Activated CD4-positive, alpha-beta memory T cell treated with anti-CD3 and anti-CD28 coated beads for 36 hours (primary cell): Measurements from ENCODE around the gene TSPEAR. TPM values are rescaled to one million over a fixed set of nuclear protein-coding genes. Genes with fewer than 3 reads are reported as not detected.
A peak's percentile ranks its signal among the peaks of the same experiment; 100 is the strongest.

Source experiments
- CTCF ChIA-PET: fragments of 350-600 bp; sonication (Branson Sonifier 250); formaldehyde crosslinking; loops from one replicate; lab custom pipeline; 2021; ENCODE audit warnings: antibody characterized with exemption, inconsistent platforms; lab: Charles Lee
- POLR2A ChIA-PET: fragments of 350-600 bp; sonication (Branson Sonifier 250); formaldehyde crosslinking; loops from one replicate; lab custom pipeline; 2021; ENCODE audit warnings: antibody characterized with exemption; lab: Charles Lee
- DNase-seq: peaks from one replicate; pipeline ENCODE4 v3.0.0-alpha.2; 2020
- H3K27ac Mint-ChIP-seq: one replicate; pipeline ENCODE4 v1.8.0; 2021; ENCODE audit warnings: mixed read lengths
- H3K27me3 Mint-ChIP-seq: one replicate; pipeline ENCODE4 v1.8.0; 2021; ENCODE audit warnings: mixed read lengths
- H3K36me3 Mint-ChIP-seq: one replicate; pipeline ENCODE4 v1.8.0; 2021; ENCODE audit warnings: mixed read lengths
- H3K4me1 Mint-ChIP-seq: one replicate; pipeline ENCODE4 v1.8.0; 2021; ENCODE audit warnings: low read depth, mixed read lengths
- H3K4me3 Mint-ChIP-seq: one replicate; pipeline ENCODE4 v1.8.0; 2021; ENCODE audit warnings: mild to moderate bottlenecking, mixed read lengths
- H3K9me3 Mint-ChIP-seq: one replicate; pipeline ENCODE4 v1.8.0; 2021; ENCODE audit warnings: mixed read lengths
- intact Hi-C: fragments of 100-400 bp; cut with micrococcal nuclease; formaldehyde crosslinking; loops from one replicate; pipeline ENCODE4 v1.15.1; 2023
- total RNA-seq, 2 experiments: library from RNA; stranded (reverse); gene quantifications; one replicate each; pipeline ENCODE4 v1.2.3, GENCODE V29; 2021

The TSPEAR gene
- total RNA-seq, 2 experiments from 2014 or later: not detected

DNA sequence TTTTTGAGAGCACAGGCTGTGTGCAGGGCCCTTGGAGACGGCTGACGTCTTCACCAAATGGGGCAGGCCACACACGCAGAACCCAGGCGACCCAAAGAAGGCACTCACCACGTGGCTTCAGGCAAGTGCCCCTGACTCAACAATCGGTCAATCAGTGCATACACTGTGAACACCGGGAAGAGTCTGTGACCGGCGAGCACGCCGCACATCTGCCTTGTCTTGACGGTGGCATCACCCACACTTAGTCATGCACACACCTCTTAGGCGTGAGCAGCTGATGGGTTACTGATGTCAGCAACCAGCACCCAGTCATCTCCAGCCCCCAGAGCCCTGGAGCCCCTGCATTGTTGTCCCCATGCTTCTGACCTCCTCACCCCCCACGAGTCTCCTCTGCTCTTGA lies 261.0 kb downstream of the TSPEAR start:
- Mint-ChIP-seq H3K4me3 (no peak overlapping the region), H3K4me1 (no peaks in the 10 kb centered on the region), H3K27ac (no peak overlapping the region), H3K27me3 (peaks cover 12% of the 10 kb centered on the region), H3K36me3 (no peaks in the 10 kb centered on the region), H3K9me3 (peaks cover 12% of the 10 kb centered on the region)
- intact Hi-C loops: loop anchor here (10.0 kb wide), 1 partner anchor 116 kb away; the partner anchor contains the start of gene CFAP410
- no peak for DNase-seq
- ChIA-PET POLR2A (no interaction called here), CTCF (no interaction called here)

DNA sequence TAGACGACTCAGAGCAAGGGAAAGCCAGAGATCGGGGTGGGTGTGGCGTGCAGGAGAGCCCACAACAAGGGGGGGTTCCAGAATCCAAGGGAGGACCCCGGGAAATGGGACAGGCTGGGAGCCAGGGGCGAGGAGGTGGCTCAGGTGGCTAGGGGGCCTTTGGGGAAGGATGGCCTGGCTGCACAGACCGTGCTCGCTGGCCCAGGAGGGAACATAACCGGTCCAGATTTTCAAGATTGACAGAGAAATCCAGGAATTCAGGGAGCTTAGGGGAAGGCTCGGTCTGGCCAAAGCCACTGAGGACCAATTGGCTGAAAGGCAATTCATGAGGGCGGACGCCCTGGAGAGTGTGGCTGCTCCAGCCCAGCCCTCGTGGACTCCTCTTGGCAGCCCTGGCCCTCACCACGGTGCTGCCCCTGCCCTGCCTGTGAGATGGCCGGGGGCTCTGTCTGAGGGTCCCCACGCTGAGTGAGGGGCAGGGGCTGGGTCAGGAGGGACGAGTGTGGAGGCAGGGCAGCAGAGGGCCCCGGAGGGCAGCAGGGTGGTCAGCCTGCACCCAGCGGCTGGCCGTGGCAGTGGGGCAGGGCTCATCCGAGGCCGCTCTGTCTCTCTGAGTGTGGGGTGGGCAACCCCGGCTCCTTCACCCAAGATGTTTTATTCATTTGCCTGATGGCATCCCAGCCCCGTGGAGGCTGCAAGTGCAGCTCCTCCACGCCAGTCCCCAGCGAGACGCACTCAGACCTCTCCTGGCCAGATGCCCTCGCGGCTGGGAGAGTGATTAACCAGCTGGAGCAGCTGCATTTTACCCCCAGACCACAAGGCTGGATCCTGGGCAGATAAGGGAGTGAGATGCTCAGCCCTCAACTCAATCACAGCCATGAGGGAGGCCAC lies 261.7 kb downstream of the TSPEAR start:
- peaks cover 15% of the 10 kb centered on the region for H3K27me3 Mint-ChIP-seq
- no peaks in the 10 kb centered on the region for H3K36me3 Mint-ChIP-seq
- H3K4me1 Mint-ChIP-seq: no peaks in the 10 kb centered on the region
- POLR2A ChIA-PET: no interaction called here
- intact Hi-C loops: loop anchor here (10.0 kb wide), 1 partner anchor 115 kb away; the partner anchor contains the start of gene CFAP410
- no peak for DNase-seq
- CTCF ChIA-PET: no interaction called here
- H3K9me3 Mint-ChIP-seq: peaks cover 12% of the 10 kb centered on the region
- no peak overlapping the region for H3K4me3 Mint-ChIP-seq
- no peak overlapping the region for H3K27ac Mint-ChIP-seq

DNA sequence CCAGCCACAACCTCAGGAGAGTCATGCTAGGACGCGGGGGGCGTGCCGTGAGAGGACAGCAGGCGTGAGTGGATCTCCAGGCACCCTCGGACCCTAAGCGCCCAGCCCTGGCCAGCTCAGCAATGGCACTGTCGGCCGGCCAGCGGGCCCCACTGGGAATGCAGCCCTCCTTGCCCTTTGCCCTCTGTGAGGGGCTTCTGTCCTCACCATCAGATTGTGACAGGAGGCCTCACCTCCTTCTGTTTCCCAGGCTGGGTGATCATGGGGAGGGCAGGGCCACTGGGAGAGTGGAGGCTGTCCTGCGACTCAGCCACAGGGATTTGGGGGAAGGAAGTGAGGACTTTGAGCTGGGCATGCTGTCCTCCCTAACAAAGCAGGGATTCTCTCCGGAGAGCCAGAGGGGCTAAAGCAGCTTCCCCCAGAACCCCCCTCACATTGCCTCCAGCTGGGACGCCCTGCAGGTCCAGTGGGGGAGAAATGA lies 262.7 kb downstream of the TSPEAR start:
- Mint-ChIP-seq H3K4me1 (no peaks in the 10 kb centered on the region), H3K36me3 (no peaks in the 10 kb centered on the region), H3K9me3 (peaks cover 6% of the 10 kb centered on the region), H3K4me3 (no peak overlapping the region), H3K27ac (peak overlapping the region; percentile 5), H3K27me3 (peaks cover 15% of the 10 kb centered on the region)
- intact Hi-C loops: no loop called here
- no peak for DNase-seq
- ChIA-PET CTCF (no interaction called here), POLR2A (no interaction called here)

Other genes with a start within 250 kb of the TSPEAR start
- not detected for gene KRTAP10-1, start 171.4 kb downstream of the TSPEAR start, total RNA-seq
- not detected for gene KRTAP10-2, start 160.1 kb downstream of the TSPEAR start, total RNA-seq
- gene KRTAP10-3, start 152.8 kb downstream of the TSPEAR start, total RNA-seq: not detected
- gene KRTAP10-4, start 137.8 kb downstream of the TSPEAR start, total RNA-seq: not detected
- gene KRTAP10-5, start 131.0 kb downstream of the TSPEAR start, total RNA-seq: not detected
- not detected for gene KRTAP10-6, start 119.1 kb downstream of the TSPEAR start, total RNA-seq
- not detected for gene KRTAP10-7, start 111.0 kb downstream of the TSPEAR start, total RNA-seq
- not detected for gene KRTAP10-8, start 99.5 kb downstream of the TSPEAR start, total RNA-seq
- not detected for gene KRTAP10-9, start 84.5 kb downstream of the TSPEAR start, total RNA-seq
- not detected for gene KRTAP10-10, start 74.2 kb downstream of the TSPEAR start, total RNA-seq
- gene KRTAP10-11, start 65.2 kb downstream of the TSPEAR start, total RNA-seq: not detected
- not detected for gene KRTAP12-4, start 56.9 kb downstream of the TSPEAR start, total RNA-seq
- gene KRTAP12-3, start 53.6 kb downstream of the TSPEAR start, total RNA-seq: not detected
- not detected for gene KRTAP12-2, start 44.6 kb downstream of the TSPEAR start, total RNA-seq
- not detected for gene KRTAP12-1, start 29.4 kb downstream of the TSPEAR start, total RNA-seq
- not detected for gene KRTAP10-12, start 14.4 kb downstream of the TSPEAR start, total RNA-seq
- gene UBE2G2, start 90.2 kb upstream of the TSPEAR start, total RNA-seq: 10 to 100 TPM; 87.6 to 96.0 TPM
- gene SUMO3, start 106.5 kb upstream of the TSPEAR start, total RNA-seq: 10 to 100 TPM; 77.2 to 77.6 TPM
- gene PTTG1IP, start 162.1 kb upstream of the TSPEAR start, total RNA-seq: 10 to 100 TPM; 43.0 to 44.4 TPM
- 100 to 1,000 TPM; 242 to 247 TPM for gene ITGB2, start 209.3 kb upstream of the TSPEAR start, total RNA-seq
- 10 to 100 TPM; 60.7 to 64.6 TPM for gene SLX9, start 228.5 kb upstream of the TSPEAR start, total RNA-seq